Neural cell (in vitro differentiated cells): ENCODE results near the gene AKT1S1. TPM values are rescaled to one million over a fixed set of nuclear protein-coding genes. Genes with fewer than 3 reads are reported as not detected.

Experiments
- H2AFZ ChIP-seq: fragments of 200-600, 300-800 bp; sonication (generic), shearing (Covaris generic); 2 replicates; pipeline ENCODE4 v1.6.0; 2014; ENCODE audit warnings: low read depth, mild to moderate bottlenecking, antibody characterized with exemption, low read length, moderate library complexity
- H3F3A ChIP-seq: fragments of 200-600 bp; shearing (Covaris generic); 2 replicates; pipeline ENCODE4 v1.6.1; 2016; ENCODE audit warnings: mild to moderate bottlenecking, moderate library complexity, mixed read lengths, antibody characterized with exemption, low read length; ENCODE audit not compliant: insufficient read depth, poor library complexity, severe bottlenecking
- H3K27ac ChIP-seq: fragments of 200-600, 300-800 bp; sonication (generic), shearing (Covaris generic); 2 replicates; pipeline ENCODE4 v1.5.1; 2014; ENCODE audit warnings: mild to moderate bottlenecking, low read length, moderate library complexity
- H3K27me3 ChIP-seq: fragments of 300-800, 200-600 bp; sonication (generic), shearing (Covaris generic); 2 replicates; pipeline ENCODE4 v1.6.0; 2014; ENCODE audit warnings: mild to moderate bottlenecking, low read depth, low read length, moderate library complexity; ENCODE audit not compliant: insufficient read depth
- H3K36me3 ChIP-seq: fragments of 300-800, 200-600 bp; sonication (generic), shearing (Covaris generic); 2 replicates; pipeline ENCODE4 v1.5.1; 2014; ENCODE audit warnings: mild to moderate bottlenecking, antibody characterized with exemption, low read length, moderate library complexity; ENCODE audit not compliant: insufficient read depth
- H3K4me2 ChIP-seq: fragments of 300-800, 200-600 bp; sonication (generic), shearing (Covaris generic); 2 replicates; pipeline ENCODE4 v1.6.0; 2014; ENCODE audit warnings: mild to moderate bottlenecking, low read length
- H3K4me3 ChIP-seq: fragments of 300-800, 200-600 bp; sonication (generic), shearing (Covaris generic); 2 replicates; pipeline ENCODE4 v1.5.1; 2014; ENCODE audit warnings: mild to moderate bottlenecking, low read length, moderate library complexity
- H3K79me2 ChIP-seq: fragments of 200-600 bp; shearing (Covaris generic); replicated peaks from 2 replicates; pipeline ENCODE4 v1.6.0; 2014; ENCODE audit warnings: mild to moderate bottlenecking, low read length, moderate library complexity; ENCODE audit not compliant: insufficient read depth
- H3K9ac ChIP-seq: fragments of 300-800, 200-600 bp; sonication (generic), shearing (Covaris generic); 2 replicates; pipeline ENCODE4 v1.6.1; 2016; ENCODE audit warnings: mild to moderate bottlenecking, low read length, mixed read lengths
- H3K9me2 ChIP-seq: fragments of 200-600 bp; shearing (Covaris generic); 2 replicates; pipeline ENCODE4 v1.6.1; 2016; ENCODE audit warnings: mild to moderate bottlenecking, low read length, mixed read lengths; ENCODE audit not compliant: insufficient read depth
- H3K9me3 ChIP-seq: fragments of 200-600, 300-800 bp; sonication (generic), shearing (Covaris generic); 2 replicates; pipeline ENCODE4 v1.6.1; 2016; ENCODE audit warnings: mild to moderate bottlenecking, mixed run types, low read length, moderate library complexity, mixed read lengths
- H4K20me1 ChIP-seq: fragments of 200-600 bp; shearing (Covaris generic); 2 replicates; pipeline ENCODE4 v1.6.1; 2016; ENCODE audit warnings: mild to moderate bottlenecking, mixed run types; ENCODE audit not compliant: insufficient read depth
- CTCF ChIP-seq: fragments of 450-650 bp; IDR thresholded peaks from 2 replicates; pipeline ENCODE4 v1.5.1; 2014; ENCODE audit warnings: antibody characterized with exemption, mild to moderate bottlenecking, moderate library complexity; ENCODE audit not compliant: poor library complexity, severe bottlenecking
- EP300 ChIP-seq: fragments of 450-650 bp; conservative IDR thresholded peaks from 2 replicates; pipeline ENCODE4 v1.6.1; 2014; ENCODE audit warnings: antibody characterized with exemption, mild to moderate bottlenecking, moderate library complexity; ENCODE audit not compliant: poor library complexity, severe bottlenecking
- EZH2 ChIP-seq: fragments of 200-600, 300-800 bp; shearing (Covaris generic), sonication (generic); IDR thresholded peaks from 2 replicates; pipeline ENCODE4 v1.6.1; 2014; ENCODE audit warnings: antibody characterized with exemption, low read length, borderline replicate concordance, mild to moderate bottlenecking; ENCODE audit not compliant: insufficient read depth, poor library complexity, severe bottlenecking
- MXI1 ChIP-seq: fragments of 450-650 bp; conservative IDR thresholded peaks from 2 replicates; pipeline ENCODE4 v1.6.1; 2014; ENCODE audit warnings: antibody characterized with exemption, mild to moderate bottlenecking; ENCODE audit not compliant: poor library complexity, severe bottlenecking
- POLR2AphosphoS5 ChIP-seq: IDR thresholded peaks from 2 replicates; pipeline ENCODE4 v1.6.1; 2012
- RAD21 ChIP-seq: fragments of 450-650 bp; conservative IDR thresholded peaks from 2 replicates; pipeline ENCODE4 v1.6.1; 2014; ENCODE audit warnings: antibody characterized with exemption, mild to moderate bottlenecking, moderate library complexity
- REST ChIP-seq: IDR thresholded peaks from 2 replicates; pipeline ENCODE4 v1.6.1; 2012; ENCODE audit warnings: borderline replicate concordance
- SMC3 ChIP-seq: fragments of 450-650 bp; conservative IDR thresholded peaks from 2 replicates; pipeline ENCODE4 v1.6.1; 2014; ENCODE audit warnings: antibody characterized with exemption, mild to moderate bottlenecking, moderate library complexity; ENCODE audit not compliant: poor library complexity
- TAF1 ChIP-seq: IDR thresholded peaks from 2 replicates; pipeline ENCODE4 v1.6.1; 2012; ENCODE audit warnings: low read depth
- polyA plus RNA-seq: library from polyadenylated mRNA; depleted of rRNA; stranded (reverse); fragments of >200 nt; gene quantifications from 2 replicates; pipeline ENCODE4 v1.2.3, GENCODE V29; 2014

AKT1S1 gene
- polyA plus RNA-seq, 1 donor from 2014 or later, result 4.8 TPM

- no peaks in the 10 kb centered on the region for H3F3A ChIP-seq
- no peaks in the 10 kb centered on the region for H3K36me3 ChIP-seq
- H3K9me3 ChIP-seq, result no peaks in the 10 kb centered on the region
- no peak overlapping the region for H3K4me3 ChIP-seq
- H3K4me2 ChIP-seq, result no peak overlapping the region
- no peak overlapping the region for H2AFZ ChIP-seq
- no peak overlapping the region for H3K9ac ChIP-seq
- no peak for TF ChIP-seq MXI1
- TF ChIP-seq CTCF, result no peak
- TF ChIP-seq REST, result no peak
- no peak for TF ChIP-seq EZH2
- TF ChIP-seq POLR2AphosphoS5, result no peak
- TF ChIP-seq TAF1, result no peak
- TF ChIP-seq RAD21, result no peak
- TF ChIP-seq EP300, result no peak
- no peak for TF ChIP-seq SMC3
- no peaks in the 10 kb centered on the region for H3K79me2 ChIP-seq
- no peaks in the 10 kb centered on the region for H4K20me1 ChIP-seq
- no peaks in the 10 kb centered on the region for H3K9me2 ChIP-seq
- H3K27me3 ChIP-seq, result no peaks in the 10 kb centered on the region
- no peak overlapping the region for H3K27ac ChIP-seq
Observed at GRCh38 chr19:49831592-49831991, 45.6 kb downstream of the AKT1S1 start.

GRCh38 chr19:49830766-49831165 lies 46.4 kb downstream of the AKT1S1 start:
- Histone ChIP-seq H3F3A (no peaks in the 10 kb centered on the region), H3K27ac (no peak overlapping the region), H3K4me2 (no peak overlapping the region), H3K27me3 (no peaks in the 10 kb centered on the region), H3K9me3 (no peaks in the 10 kb centered on the region), H3K9me2 (no peaks in the 10 kb centered on the region), H3K79me2 (no peaks in the 10 kb centered on the region), H3K9ac (no peak overlapping the region), H2AFZ (no peak overlapping the region), H4K20me1 (no peaks in the 10 kb centered on the region), H3K4me3 (no peak overlapping the region), H3K36me3 (no peaks in the 10 kb centered on the region)
- no peak for TF ChIP-seq MXI1
- TF ChIP-seq RAD21, result no peak
- no peak for TF ChIP-seq REST
- no peak for TF ChIP-seq TAF1
- no peak for TF ChIP-seq SMC3
- TF ChIP-seq EZH2, result no peak
- TF ChIP-seq EP300, result no peak
